Omental fat pad (tissue), 4 donors: ENCODE data around the gene MCCD1. TPM values are rescaled to one million over a fixed set of nuclear protein-coding genes. Genes with fewer than 3 reads are reported as not detected.

Source experiments
- ATAC-seq: fragments of 150-250 bp; one replicate; pipeline ENCODE4 v1.9.1; 2016; ENCODE audit warnings: mild to moderate bottlenecking, moderate library complexity; ENCODE audit not compliant: low FRiP score
- DNase-seq: peaks from one replicate; pipeline ENCODE4 v3.0.0-alpha.2; 2019; ENCODE audit warnings: low spot score
- CTCF ChIP-seq, 3 donors: fragments of 450-650 bp; IDR thresholded peaks; one replicate each; pipeline ENCODE4 v1.5.1; 2016 to 2017; ENCODE audit warnings: antibody characterized with exemption in 3 of 3, mild to moderate bottlenecking in 3 of 3, moderate library complexity in 2 of 3
- small RNA-seq: library from RNA; depleted of rRNA; stranded (forward); fragments of <200 nt; gene quantifications from one replicate; pipeline ENCODE3, GENCODE V24; 2016
- total RNA-seq, 4 donors: library from RNA; depleted of rRNA; stranded (reverse); fragments of >200 nt; gene quantifications; one replicate each; pipeline ENCODE4 v1.1.0, GENCODE V29; 2016

Gene MCCD1
- total RNA-seq, 4 donors from 2014 or later = not detected

GRCh38 chr6:31578184-31579118 lies 49.7 kb downstream of the MCCD1 start:
- no peak for TF ChIP-seq CTCF (IDR thresholded peaks at IDR 0.05)
- ATAC-seq = no peak
- no peak for DNase-seq

DNA sequence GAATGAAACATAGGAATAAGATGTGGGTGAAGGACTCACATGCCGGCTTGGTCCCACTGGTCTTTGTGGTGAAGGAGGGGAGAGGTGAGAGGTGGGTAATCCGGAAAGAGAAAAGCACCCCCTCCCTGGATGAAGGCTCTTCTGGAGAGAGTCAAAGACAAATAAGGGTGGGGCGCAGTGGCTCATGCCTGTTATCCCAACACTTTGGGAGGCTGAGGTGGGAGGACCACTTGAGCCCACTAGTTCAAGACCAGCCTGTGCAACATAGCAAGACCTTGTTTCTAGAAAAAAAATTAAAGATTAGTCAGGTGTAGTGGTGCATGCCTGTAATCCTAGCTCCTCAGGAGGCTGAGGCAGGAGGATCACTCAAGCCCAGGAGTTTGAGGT lies 50.4 kb downstream of the MCCD1 start:
- ATAC-seq (no peak), DNase-seq (no peak)
- no peak for TF ChIP-seq CTCF (IDR thresholded peaks at IDR 0.05)

Small RNAs within 50 kb of the gene (small RNA-seq; reads per million reads assigned to genes)
- gene AL663061.1 (not detected), gene RF00019 (not detected), gene SNORD117 (423 reads per million, percentile 98 among the genes with 10 or more reads in this experiment), gene SNORD84 (not detected)

Other genes starting within 250 kb of the MCCD1 start
- gene HLA-B, start 171.8 kb upstream of the MCCD1 start, total RNA-seq = 1,000 to 10,000 TPM in 2 of 4 donors, 100 to 1,000 TPM in 2; 719 to 1,698 (median 1,160) TPM
- gene MICA, start 125.4 kb upstream of the MCCD1 start, total RNA-seq = 10 to 100 TPM; 13.7 to 18.0 (median 16.6) TPM
- 1 to 10 TPM; 3.3 to 5.8 (median 5.8) TPM for gene MICB, start 30.8 kb upstream of the MCCD1 start, total RNA-seq
- gene DDX39B, start 13.0 kb downstream of the MCCD1 start, total RNA-seq = 100 to 1,000 TPM; 244 to 322 (median 271) TPM
- gene ATP6V1G2, start 17.6 kb downstream of the MCCD1 start, total RNA-seq = 1 to 10 TPM in 2 of 4 donors, under 1 TPM in 1, not detected in 1; 0.74 to 2.6 (median 2.4) TPM
- 10 to 100 TPM; 11.0 to 21.6 (median 16.3) TPM for gene NFKBIL1, start 18.6 kb downstream of the MCCD1 start, total RNA-seq
- not detected for gene LTA, start 43.3 kb downstream of the MCCD1 start, total RNA-seq
- 1 to 10 TPM in 1 of 4 donors, under 1 TPM in 2, not detected in 1; 0.65 to 1.5 (median 0.96) TPM for gene TNF, start 46.6 kb downstream of the MCCD1 start, total RNA-seq
- 1 to 10 TPM in 3 of 4 donors, under 1 TPM in 1; 0.72 to 5.5 (median 1.9) TPM for gene LTB, start 53.5 kb downstream of the MCCD1 start, total RNA-seq
- 10 to 100 TPM; 16.3 to 34.2 (median 19.2) TPM for gene LST1, start 57.3 kb downstream of the MCCD1 start, total RNA-seq
- not detected for gene NCR3, start 64.0 kb downstream of the MCCD1 start, total RNA-seq
- gene AIF1, start 86.3 kb downstream of the MCCD1 start, total RNA-seq = 10 to 100 TPM; 57.3 to 95.1 (median 81.8) TPM
- gene PRRC2A, start 91.8 kb downstream of the MCCD1 start, total RNA-seq = 100 to 1,000 TPM in 1 of 4 donors, 10 to 100 TPM in 3; 44.8 to 111 (median 65.4) TPM
- gene BAG6, start 123.7 kb downstream of the MCCD1 start, total RNA-seq = 100 to 1,000 TPM; 137 to 231 (median 157) TPM
- gene APOM, start 126.9 kb downstream of the MCCD1 start, total RNA-seq = 1 to 10 TPM; 2.4 to 5.0 (median 3.6) TPM
- gene C6orf47, start 131.8 kb downstream of the MCCD1 start, total RNA-seq = 10 to 100 TPM; 16.8 to 24.7 (median 21.2) TPM
- 10 to 100 TPM in 3 of 4 donors, 1 to 10 TPM in 1; 7.1 to 23.6 (median 15.6) TPM for gene GPANK1, start 136.0 kb downstream of the MCCD1 start, total RNA-seq
- 100 to 1,000 TPM; 130 to 202 (median 184) TPM for gene CSNK2B, start 137.1 kb downstream of the MCCD1 start, total RNA-seq
- 10 to 100 TPM in 3 of 4 donors, 1 to 10 TPM in 1; 7.4 to 16.9 (median 11.3) TPM for gene LY6G5B, start 141.0 kb downstream of the MCCD1 start, total RNA-seq
- gene LY6G5C, start 152.1 kb downstream of the MCCD1 start, total RNA-seq = 1 to 10 TPM in 2 of 4 donors, under 1 TPM in 1, not detected in 1; 0.84 to 4.5 (median 1.3) TPM
- 10 to 100 TPM; 41.8 to 62.8 (median 57.4) TPM for gene ABHD16A, start 174.4 kb downstream of the MCCD1 start, total RNA-seq
- not detected for gene LY6G6F, start 177.9 kb downstream of the MCCD1 start, total RNA-seq
- gene LY6G6D, start 186.4 kb downstream of the MCCD1 start, total RNA-seq = not detected
- under 1 TPM in 1 of 4 donors, not detected in 3; 0.74 TPM for gene LY6G6C, start 192.8 kb downstream of the MCCD1 start, total RNA-seq
- under 1 TPM in 1 of 4 donors, not detected in 3; 0.84 TPM for gene MPIG6B, start 194.4 kb downstream of the MCCD1 start, total RNA-seq
- 100 to 1,000 TPM; 103 to 148 (median 115) TPM for gene DDAH2, start 200.3 kb downstream of the MCCD1 start, total RNA-seq
- gene CLIC1, start 207.6 kb downstream of the MCCD1 start, total RNA-seq = 100 to 1,000 TPM; 244 to 443 (median 336) TPM
- 10 to 100 TPM in 1 of 4 donors, 1 to 10 TPM in 3; 5.4 to 17.0 (median 7.3) TPM for gene MSH5, start 211.0 kb downstream of the MCCD1 start, total RNA-seq
- gene SAPCD1, start 233.7 kb downstream of the MCCD1 start, total RNA-seq = not detected
- 1 to 10 TPM in 1 of 4 donors, under 1 TPM in 2, not detected in 1; 0.36 to 1.6 (median 0.56) TPM for gene VWA7, start 248.4 kb downstream of the MCCD1 start, total RNA-seq